Loucy (cell line): ENCODE data around the gene ASB16.

Experiments used
- H2AFZ ChIP-seq: fragments of 200-600 bp; sonication (generic); 2 replicates; pipeline ENCODE4 v1.6.0; 2016; ENCODE audit warnings: antibody characterized with exemption, mild to moderate bottlenecking, low read length, moderate library complexity
- H3F3A ChIP-seq: fragments of 200-600 bp; 2 replicates; pipeline ENCODE4 v1.6.0; 2016; ENCODE audit warnings: antibody characterized with exemption, low read depth, mild to moderate bottlenecking
- H3K27me3 ChIP-seq: fragments of 200-600 bp; sonication (generic); 2 replicates; pipeline ENCODE4 v1.6.1; 2014; ENCODE audit warnings: low read length, mild to moderate bottlenecking; ENCODE audit not compliant: insufficient read depth, poor library complexity, severe bottlenecking
- H3K36me3 ChIP-seq: fragments of 200-600 bp; sonication (generic); 2 replicates; pipeline ENCODE4 v1.6.1; 2016; ENCODE audit warnings: low read length; ENCODE audit not compliant: insufficient read depth
- H3K4me1 ChIP-seq: fragments of 200-600 bp; sonication (generic); 2 replicates; pipeline ENCODE4 v1.5.1; 2014; ENCODE audit warnings: low read length, mild to moderate bottlenecking; ENCODE audit not compliant: insufficient read depth, poor library complexity, severe bottlenecking
- H3K4me2 ChIP-seq: fragments of 200-600 bp; sonication (generic); 2 replicates; pipeline ENCODE4 v1.6.0; 2014; ENCODE audit warnings: antibody characterized with exemption, low read length, low read depth, mild to moderate bottlenecking; ENCODE audit not compliant: poor library complexity, severe bottlenecking
- H3K4me3 ChIP-seq: fragments of 200-600 bp; sonication (generic); 2 replicates; pipeline ENCODE4 v1.5.1; 2014; ENCODE audit warnings: low read length, mild to moderate bottlenecking, mixed read lengths; ENCODE audit not compliant: poor library complexity, severe bottlenecking
- H3K79me2 ChIP-seq: fragments of 200-600 bp; sonication (generic); 2 replicates; pipeline ENCODE4 v1.6.1; 2014; ENCODE audit warnings: low read length; ENCODE audit not compliant: insufficient read depth
- H3K9ac ChIP-seq: fragments of 200-600 bp; sonication (generic); 2 replicates; pipeline ENCODE4 v1.6.0; 2014; ENCODE audit warnings: mild to moderate bottlenecking, low read depth, low read length, moderate library complexity; ENCODE audit not compliant: poor library complexity, severe bottlenecking
- H3K9me2 ChIP-seq: fragments of 200-600 bp; sonication (generic); replicated peaks from 2 replicates; pipeline ENCODE4 v1.6.1; 2016; ENCODE audit warnings: low read depth, low read length, mixed read lengths
- H3K9me3 ChIP-seq: fragments of 200-600 bp; sonication (generic); 2 replicates; pipeline ENCODE4 v1.6.1; 2014; ENCODE audit warnings: mild to moderate bottlenecking, antibody characterized with exemption, low read length, low read depth; ENCODE audit not compliant: insufficient read depth
- H4K20me1 ChIP-seq: fragments of 200-600 bp; sonication (generic); 2 replicates; pipeline ENCODE4 v1.6.0; 2014; ENCODE audit warnings: antibody characterized with exemption, low read length, mild to moderate bottlenecking; ENCODE audit not compliant: insufficient read depth, poor library complexity, severe bottlenecking
- CTCF ChIP-seq: fragments of 200-600 bp; sonication (generic); conservative IDR thresholded peaks from 2 replicates; pipeline ENCODE4 v1.5.1; 2014; ENCODE audit warnings: mild to moderate bottlenecking, antibody characterized with exemption, low read length
- EZH2phosphoT487 ChIP-seq: fragments of 200-600 bp; IDR thresholded peaks from 2 replicates; pipeline ENCODE4 v1.6.1; 2018; ENCODE audit warnings: antibody characterized with exemption, mild to moderate bottlenecking, moderate library complexity, borderline replicate concordance

The ASB16 gene

DNA sequence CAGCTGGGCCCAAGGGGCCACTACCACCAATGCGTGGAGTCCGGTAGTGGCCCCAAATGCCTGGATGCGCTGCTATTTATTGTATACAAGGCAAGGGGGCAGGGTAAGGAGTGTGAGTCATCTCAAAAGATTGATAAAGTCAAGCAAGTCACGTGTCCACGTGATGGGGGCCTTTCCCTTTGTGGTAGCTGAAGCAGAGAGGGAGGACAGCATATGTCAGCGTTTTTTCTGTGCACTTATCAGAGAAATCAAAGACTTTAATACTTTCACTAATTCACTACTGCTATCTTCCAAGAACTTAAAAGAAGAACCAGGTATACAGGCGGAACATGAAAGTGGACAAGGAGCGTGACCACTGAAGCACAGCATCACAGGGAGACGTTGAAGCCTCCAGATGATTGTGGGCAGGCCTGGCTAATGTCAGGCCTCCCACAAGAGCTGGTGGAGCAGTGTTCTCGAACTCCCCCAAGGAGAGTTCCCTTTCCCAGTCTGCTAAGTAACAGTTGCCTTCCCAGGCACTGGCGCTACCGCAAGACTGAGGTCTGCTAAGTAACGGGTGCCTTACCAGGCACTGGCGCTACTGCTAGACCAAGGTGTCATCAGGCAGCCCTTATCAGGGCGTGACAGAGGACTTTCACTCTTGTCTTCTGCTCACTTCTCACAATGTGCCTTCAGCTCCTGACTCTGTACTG, 10.8 kb upstream of the ASB16 start:
- TF ChIP-seq CTCF, result no peak
- no peak for TF ChIP-seq EZH2phosphoT487
- Histone ChIP-seq H3K4me3 (no peak overlapping the region), H3K9me3 (no peaks in the 10 kb centered on the region), H4K20me1 (no peaks in the 10 kb centered on the region), H3K79me2 (no peaks in the 10 kb centered on the region), H3K9me2 (no peaks in the 10 kb centered on the region), H3K27me3 (no peaks in the 10 kb centered on the region), H2AFZ (no peak overlapping the region), H3K4me1 (no peaks in the 10 kb centered on the region), H3K9ac (no peak overlapping the region), H3K4me2 (no peak overlapping the region), H3K36me3 (peaks cover 36% of the 10 kb centered on the region; the same call in 1 of the 2 replicates), H3F3A (no peaks in the 10 kb centered on the region)

DNA sequence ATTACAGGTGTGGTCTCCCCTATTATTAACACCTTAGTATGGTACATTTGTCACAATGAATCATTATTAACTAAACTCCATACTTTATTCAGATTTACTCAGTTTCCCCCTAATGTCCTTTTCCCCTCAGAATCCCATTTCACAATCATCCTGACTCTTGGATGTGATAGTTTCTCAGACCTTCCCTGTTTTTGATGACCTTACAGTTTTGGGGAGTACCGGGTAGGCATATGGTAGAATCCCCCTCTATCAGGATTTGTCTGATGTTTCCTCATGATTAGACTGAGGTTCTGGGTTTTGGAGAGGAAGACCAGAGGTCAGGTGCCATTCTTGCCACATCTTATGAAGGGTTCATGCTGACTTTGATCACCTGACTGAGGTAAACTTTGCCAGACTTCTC, 6.0 kb upstream of the ASB16 start:
- no peaks in the 10 kb centered on the region for H3K79me2 ChIP-seq
- no peaks in the 10 kb centered on the region for H3K9me2 ChIP-seq
- H3K9ac ChIP-seq, result no peak overlapping the region
- H3K4me2 ChIP-seq, result no peak overlapping the region
- TF ChIP-seq EZH2phosphoT487, result no peak
- no peak for TF ChIP-seq CTCF
- no peaks in the 10 kb centered on the region for H3K9me3 ChIP-seq
- H2AFZ ChIP-seq, result no peak overlapping the region
- no peaks in the 10 kb centered on the region for H4K20me1 ChIP-seq
- no peak overlapping the region for H3K4me3 ChIP-seq
- no peaks in the 10 kb centered on the region for H3K27me3 ChIP-seq
- H3K36me3 ChIP-seq, result peaks cover 11% of the 10 kb centered on the region; the same call in 1 of the 2 replicates
- peaks cover 3% of the 10 kb centered on the region for H3K4me1 ChIP-seq
- no peaks in the 10 kb centered on the region for H3F3A ChIP-seq

DNA sequence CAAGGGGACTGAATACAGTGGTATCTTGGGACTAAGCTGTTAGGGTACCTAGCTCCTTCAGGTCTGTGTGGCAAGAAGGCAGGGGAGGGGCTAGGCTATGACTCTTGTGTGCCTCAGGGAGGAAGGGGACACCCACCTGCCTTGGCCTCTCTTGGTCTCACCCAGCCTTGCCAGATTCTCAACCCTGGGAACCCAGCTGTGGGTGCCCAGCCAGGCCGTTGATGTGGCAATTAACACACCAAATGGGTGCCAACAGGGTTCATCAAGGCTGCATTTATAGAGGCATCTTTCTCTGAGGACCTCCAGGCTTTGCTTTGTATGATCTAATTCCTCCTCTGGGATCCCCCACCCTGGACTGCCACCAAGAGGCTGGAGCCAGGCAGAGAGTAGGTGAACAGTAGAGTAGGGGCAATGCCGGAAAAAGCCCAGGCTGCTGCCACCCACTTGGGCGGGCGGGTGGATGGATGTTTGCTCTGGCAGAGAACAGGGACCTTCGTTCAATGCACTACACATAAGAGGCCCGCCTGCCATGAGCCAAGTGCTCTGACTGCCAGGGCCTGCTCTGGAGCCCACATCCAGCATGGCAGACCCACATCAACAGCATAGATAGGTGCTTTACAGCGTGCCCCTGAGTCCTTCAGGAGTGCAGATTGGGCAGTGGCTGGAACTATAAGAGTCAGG, 3.2 kb upstream of the ASB16 start:
- Histone ChIP-seq H3K9ac (no peak overlapping the region), H2AFZ (no peak overlapping the region), H3K4me1 (peaks cover 3% of the 10 kb centered on the region)

More for the DNA sequence above, 3.2 kb upstream of the ASB16 start:
- Histone ChIP-seq H4K20me1 (no peaks in the 10 kb centered on the region), H3K79me2 (no peaks in the 10 kb centered on the region), H3K36me3 (no peaks in the 10 kb centered on the region), H3K9me2 (no peaks in the 10 kb centered on the region), H3K27me3 (no peaks in the 10 kb centered on the region), H3K9me3 (no peaks in the 10 kb centered on the region), H3K4me2 (no peak overlapping the region), H3F3A (no peaks in the 10 kb centered on the region), H3K4me3 (no peak overlapping the region)
- TF ChIP-seq CTCF (no peak), EZH2phosphoT487 (no peak)
